ENCODE measurements around the gene EML2. TPM values are rescaled to one million over a fixed set of nuclear protein-coding genes. Genes with fewer than 3 reads are reported as not detected.

Gene EML2
- total RNA-seq, 4 donors from 2014 or later, result 1.2 to 18.4 (median 11.6) TPM

- intact Hi-C loops (cut with DNase I; ENCODE audit: low total_unique reads), result no loop called here
- Histone ChIP-seq H3K4me1 (peaks cover 0 to 9% of the 10 kb centered on the region in 2 donors), H3K27ac (no peak overlapping the region), H3K27me3 (peaks cover 7 to 18% of the 10 kb centered on the region in 2 donors), H3K4me3 (no peak overlapping the region), H3K9me3 (no peaks in the 10 kb centered on the region), H3K36me3 (no peaks in the 10 kb centered on the region)
- TF ChIP-seq CTCF (IDR thresholded peaks at IDR 0.05), result no peak
- no peak for TF ChIP-seq POLR2A (IDR thresholded peaks at IDR 0.05)
- no peak for DNase-seq
These were observed 24.6 kb upstream of the EML2 start for GRCh38 chr19:45663800-45664199.

- no peak for TF ChIP-seq POLR2A (IDR thresholded peaks at IDR 0.05)
- no peak for TF ChIP-seq CTCF (IDR thresholded peaks at IDR 0.05)
- Histone ChIP-seq H3K36me3 (no peaks in the 10 kb centered on the region), H3K4me1 (no peaks in the 10 kb centered on the region), H3K4me3 (no peak overlapping the region), H3K27me3 (no peaks in the 10 kb centered on the region), H3K27ac (no peak overlapping the region), H3K9me3 (no peaks in the 10 kb centered on the region)
- intact Hi-C loops (cut with DNase I; ENCODE audit: low total_unique reads), result no loop called here
- no peak for DNase-seq
These were observed 21.4 kb upstream of the EML2 start for GRCh38 chr19:45660636-45661035.

- H3K9me3 ChIP-seq, result no peaks in the 10 kb centered on the region
- H3K4me3 ChIP-seq, result no peak overlapping the region
- H3K4me1 ChIP-seq, result no peaks in the 10 kb centered on the region
- TF ChIP-seq POLR2A (IDR thresholded peaks at IDR 0.05) (no peak), CTCF (IDR thresholded peaks at IDR 0.05) (no peak)
- intact Hi-C loops (cut with DNase I; ENCODE audit: low total_unique reads), result no loop called here
- no peak for DNase-seq
- H3K27me3 ChIP-seq, result no peaks in the 10 kb centered on the region
- no peaks in the 10 kb centered on the region for H3K36me3 ChIP-seq
- no peak overlapping the region for H3K27ac ChIP-seq
These were observed 20.0 kb upstream of the EML2 start for GRCh38 chr19:45659096-45659729.

- no peaks in the 10 kb centered on the region for H3K4me1 ChIP-seq
- intact Hi-C loops (cut with DNase I; ENCODE audit: low total_unique reads), result no loop called here
- no peak for DNase-seq
- H3K4me3 ChIP-seq, result no peak overlapping the region
- no peaks in the 10 kb centered on the region for H3K36me3 ChIP-seq
- no peaks in the 10 kb centered on the region for H3K27me3 ChIP-seq
- H3K27ac ChIP-seq, result no peak overlapping the region
- H3K9me3 ChIP-seq, result no peaks in the 10 kb centered on the region
- TF ChIP-seq POLR2A (IDR thresholded peaks at IDR 0.05), result no peak
- no peak for TF ChIP-seq CTCF (IDR thresholded peaks at IDR 0.05)
These were observed 18.4 kb upstream of the EML2 start for GRCh38 chr19:45657520-45658167.

- no peak for TF ChIP-seq POLR2A (IDR thresholded peaks at IDR 0.05)
- Histone ChIP-seq H3K27ac (no peak overlapping the region), H3K27me3 (no peaks in the 10 kb centered on the region), H3K9me3 (no peaks in the 10 kb centered on the region), H3K36me3 (no peaks in the 10 kb centered on the region), H3K4me3 (no peak overlapping the region), H3K4me1 (no peaks in the 10 kb centered on the region)
- intact Hi-C loops (cut with DNase I; ENCODE audit: low total_unique reads), result no loop called here
- no peak for DNase-seq
These were observed 15.9 kb upstream of the EML2 start for GRCh38 chr19:45655073-45655472.

All from uterus (tissue), 4 donors.